ENCODE data around the gene EFR3B. TPM values are rescaled to one million over a fixed set of nuclear protein-coding genes. Genes with fewer than 3 reads are reported as not detected.
"Not testable (repeated sequence)": the region's sequence is repeated elsewhere in the genome, so short reads cannot be mapped to it uniquely, and the experiment has no call there.

Gene EFR3B
- total RNA-seq, 2 donors from 2014 or later: 11.0 to 11.8 TPM

DNA sequence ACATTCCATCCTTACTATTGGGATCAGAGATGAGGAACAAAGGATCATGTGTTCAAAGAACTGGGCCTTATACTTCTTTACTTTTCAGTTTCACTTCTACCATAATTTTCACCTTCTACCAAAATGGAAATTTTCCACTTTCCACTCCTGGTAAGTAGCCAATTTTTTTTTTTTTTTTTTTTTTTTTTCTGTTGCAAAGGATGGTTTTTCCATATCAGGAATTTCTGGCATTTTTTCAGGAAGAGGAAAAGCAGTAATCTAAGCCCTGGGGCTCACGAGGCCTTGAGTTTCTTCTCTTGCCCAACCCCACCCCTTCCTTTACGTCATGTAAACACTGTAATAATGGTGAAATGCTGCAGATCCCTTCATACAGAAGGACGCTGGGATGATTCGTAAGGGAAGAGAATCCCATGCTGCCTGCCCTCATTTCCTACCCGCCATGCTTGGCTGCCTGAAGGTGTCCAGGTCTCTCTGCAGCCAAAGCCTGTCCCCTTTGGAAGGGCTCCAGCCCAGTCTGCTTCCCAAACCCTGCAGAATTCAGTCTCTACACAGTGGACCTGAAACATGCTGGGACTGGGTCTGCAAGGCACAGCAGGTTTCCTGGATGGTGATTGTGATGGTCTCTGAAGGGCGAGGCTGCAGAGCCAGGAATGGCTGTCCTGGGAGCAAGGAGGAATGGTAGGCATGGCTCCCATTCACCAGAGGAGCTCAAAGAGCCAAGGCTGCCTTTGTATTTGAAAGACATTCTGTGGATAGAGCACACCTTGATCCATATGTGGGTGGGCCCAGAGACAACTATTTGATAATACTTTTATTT, 57.0 kb downstream of the EFR3B start:
- TF ChIP-seq, protein P1, sequence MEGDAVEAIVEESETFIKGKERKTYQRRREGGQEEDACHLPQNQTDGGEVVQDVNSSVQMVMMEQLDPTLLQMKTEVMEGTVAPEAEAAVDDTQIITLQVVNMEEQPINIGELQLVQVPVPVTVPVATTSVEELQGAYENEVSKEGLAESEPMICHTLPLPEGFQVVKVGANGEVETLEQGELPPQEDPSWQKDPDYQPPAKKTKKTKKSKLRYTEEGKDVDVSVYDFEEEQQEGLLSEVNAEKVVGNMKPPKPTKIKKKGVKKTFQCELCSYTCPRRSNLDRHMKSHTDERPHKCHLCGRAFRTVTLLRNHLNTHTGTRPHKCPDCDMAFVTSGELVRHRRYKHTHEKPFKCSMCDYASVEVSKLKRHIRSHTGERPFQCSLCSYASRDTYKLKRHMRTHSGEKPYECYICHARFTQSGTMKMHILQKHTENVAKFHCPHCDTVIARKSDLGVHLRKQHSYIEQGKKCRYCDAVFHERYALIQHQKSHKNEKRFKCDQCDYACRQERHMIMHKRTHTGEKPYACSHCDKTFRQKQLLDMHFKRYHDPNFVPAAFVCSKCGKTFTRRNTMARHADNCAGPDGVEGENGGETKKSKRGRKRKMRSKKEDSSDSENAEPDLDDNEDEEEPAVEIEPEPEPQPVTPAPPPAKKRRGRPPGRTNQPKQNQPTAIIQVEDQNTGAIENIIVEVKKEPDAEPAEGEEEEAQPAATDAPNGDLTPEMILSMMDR (conservative IDR thresholded peaks at IDR 0.05): no peak
- no peak overlapping the region for H3K4me3 Mint-ChIP-seq
- no peak overlapping the region for H3K4me3 ChIP-seq (ENCODE audit: low read length)
- no peak overlapping the region for H3K27ac ChIP-seq (ENCODE audit: low read depth, low read length)
- WGBS, 2 experiments (ENCODE audit: insufficient coverage in 1 of 2, insufficient read length in 1 of 2): 88 to 92% methylated on average over 4 to 6 of the region's 6 CpGs
- H3K9ac ChIP-seq (ENCODE audit: extremely low read depth, low read length, poor library complexity, severe bottlenecking): no peak overlapping the region
- peaks cover 7% of the 10 kb centered on the region for H3K36me3 Mint-ChIP-seq (ENCODE audit: low read depth)
- no peaks in the 10 kb centered on the region for H3K4me1 Mint-ChIP-seq
- no peaks in the 10 kb centered on the region for H3K4me1 ChIP-seq (ENCODE audit: control insufficient read depth, insufficient read depth, low read length)
- H3K9me3 ChIP-seq (ENCODE audit: control insufficient read depth, low read length): no peaks in the 10 kb centered on the region
- H3K27ac Mint-ChIP-seq: no peak overlapping the region
- no peaks in the 10 kb centered on the region for H3K27me3 ChIP-seq (ENCODE audit: control insufficient read depth, insufficient read depth, low read length, poor library complexity, severe bottlenecking)
- H3K36me3 ChIP-seq (ENCODE audit: control insufficient read depth, insufficient read depth, low read length): no peaks in the 10 kb centered on the region
- no peaks in the 10 kb centered on the region for H3K27me3 Mint-ChIP-seq (ENCODE audit: insufficient read depth)
- no peak for DNase-seq
- no peaks in the 10 kb centered on the region for H3K9me3 Mint-ChIP-seq

DNA sequence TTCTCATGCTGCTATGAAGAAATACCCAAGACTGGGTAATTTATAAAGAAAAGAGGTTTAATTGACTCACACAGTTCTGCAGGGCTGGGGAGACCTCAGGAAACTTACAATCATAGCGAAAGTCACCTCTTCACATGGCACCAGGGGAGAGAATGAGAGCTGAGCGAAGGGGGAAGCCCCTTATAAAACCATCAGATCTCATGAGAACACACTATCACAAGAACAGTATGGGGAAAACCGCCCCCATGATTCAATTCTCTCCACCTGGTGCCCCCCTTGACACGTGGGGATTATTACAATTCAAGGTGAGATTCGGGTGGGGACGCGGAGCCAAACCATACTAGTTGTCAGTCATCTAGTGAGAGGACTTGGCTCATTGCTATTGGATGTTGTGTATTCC, 60.5 kb downstream of the EFR3B start:
- not testable (repeated sequence) for H3K9me3 ChIP-seq (ENCODE audit: control insufficient read depth, low read length); H3K36me3 Mint-ChIP-seq (ENCODE audit: low read depth); H3K27me3 ChIP-seq (ENCODE audit: control insufficient read depth, insufficient read depth, low read length, poor library complexity, severe bottlenecking); H3K27me3 Mint-ChIP-seq (ENCODE audit: insufficient read depth); H3K27ac Mint-ChIP-seq; H3K9me3 Mint-ChIP-seq; H3K4me1 Mint-ChIP-seq; H3K4me1 ChIP-seq (ENCODE audit: control insufficient read depth, insufficient read depth, low read length); H3K4me3 Mint-ChIP-seq; DNase-seq; H3K4me3 ChIP-seq (ENCODE audit: low read length); H3K9ac ChIP-seq (ENCODE audit: extremely low read depth, low read length, poor library complexity, severe bottlenecking); H3K36me3 ChIP-seq (ENCODE audit: control insufficient read depth, insufficient read depth, low read length); H3K27ac ChIP-seq (ENCODE audit: low read depth, low read length)
- WGBS, 2 experiments (ENCODE audit: insufficient coverage in 1 of 2, insufficient read length in 1 of 2): 85 to 100% methylated on average over 2 to 7 of the region's 7 CpGs

DNA sequence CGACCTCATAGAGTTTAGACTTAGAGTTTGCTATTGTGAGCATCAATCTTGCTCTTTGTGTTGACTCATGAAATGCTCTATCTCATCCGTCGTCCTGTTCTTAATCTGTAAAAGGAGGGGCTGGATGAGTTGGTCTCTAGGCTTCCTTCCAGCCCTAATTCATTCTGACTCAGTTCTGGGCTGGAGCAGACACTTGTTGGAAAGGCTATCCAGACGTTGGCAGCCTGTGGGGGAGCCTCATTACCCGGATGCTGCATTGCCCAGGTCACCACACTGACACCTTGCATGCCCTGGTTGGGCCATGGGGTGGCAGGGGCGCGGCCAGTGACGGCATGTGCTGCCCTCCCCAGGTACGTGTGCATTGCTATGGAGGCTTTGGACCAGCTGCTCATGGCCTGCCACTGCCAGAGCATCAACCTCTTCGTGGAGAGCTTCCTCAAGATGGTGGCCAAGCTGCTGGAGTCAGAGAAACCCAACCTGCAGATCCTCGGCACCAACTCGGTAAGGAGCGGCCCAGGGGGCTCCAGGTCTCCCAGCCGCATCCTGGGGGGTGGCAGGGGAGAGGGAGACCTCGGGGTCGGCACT, 61.5 kb downstream of the EFR3B start:
- no peak overlapping the region for H3K27ac Mint-ChIP-seq
- no peaks in the 10 kb centered on the region for H3K27me3 ChIP-seq (ENCODE audit: control insufficient read depth, insufficient read depth, low read length, poor library complexity, severe bottlenecking)
- 89 to 94% methylated on average over 8 to 16 of the region's 16 CpGs for WGBS, 2 experiments (ENCODE audit: insufficient coverage in 1 of 2, insufficient read length in 1 of 2)

More for the DNA sequence above, 61.5 kb downstream of the EFR3B start:
- H3K4me1 ChIP-seq (ENCODE audit: control insufficient read depth, insufficient read depth, low read length): peaks cover 5% of the 10 kb centered on the region
- Mint-ChIP-seq H3K4me3 (no peak overlapping the region), H3K4me1 (peaks cover 8% of the 10 kb centered on the region), H3K27me3 (ENCODE audit: insufficient read depth) (no peaks in the 10 kb centered on the region), H3K9me3 (no peaks in the 10 kb centered on the region), H3K36me3 (ENCODE audit: low read depth) (peaks cover 5% of the 10 kb centered on the region)
- H3K4me3 ChIP-seq (ENCODE audit: low read length): no peak overlapping the region
- H3K36me3 ChIP-seq (ENCODE audit: control insufficient read depth, insufficient read depth, low read length): no peaks in the 10 kb centered on the region
- no peak overlapping the region for H3K27ac ChIP-seq (ENCODE audit: low read depth, low read length)
- no peak overlapping the region for H3K9ac ChIP-seq (ENCODE audit: extremely low read depth, low read length, poor library complexity, severe bottlenecking)
- H3K9me3 ChIP-seq (ENCODE audit: control insufficient read depth, low read length): no peaks in the 10 kb centered on the region
- no peak for DNase-seq
- TF ChIP-seq, protein P1 (conservative IDR thresholded peaks at IDR 0.05): no peak

All from endodermal cell (in vitro differentiated cells).